GM12878 (cell line): ENCODE data around the gene RPL13A. TPM values are rescaled to one million over a fixed set of nuclear protein-coding genes. Genes with fewer than 3 reads are reported as not detected.

ENCODE experiments used
- ATAC-seq: fragments of 200-7000 bp; cut with Tn5 transposase; 3 replicates; pipeline ENCODE4 v1.9.1; 2020; ENCODE audit warnings: mild to moderate bottlenecking, moderate library complexity
- BruUV-seq: library from RNA; stranded (reverse); fragments of 400-500 nt; replicated peaks from 2 replicates; lab custom pipeline; 2021; lab: Mats Ljungman, UMichigan
- CTCF ChIA-PET: fragments of 300-600 bp; sonication (Branson Sonifier 250); formaldehyde crosslinking; extraction: SDS; loops from one replicate; lab custom pipeline; 2021; ENCODE audit warnings: inconsistent platforms; lab: Yijun Ruan, JAX
- POLR2A ChIA-PET: fragments of 350-600 bp; formaldehyde crosslinking; extraction: SDS; loops from one replicate; lab custom pipeline; 2021; ENCODE audit warnings: inconsistent platforms; lab: Charles Lee
- RAD21 ChIA-PET: fragments of 300-600 bp; sonication (Branson Sonifier 250); formaldehyde crosslinking; loops from one replicate; lab custom pipeline; 2023; ENCODE audit warnings: antibody characterized with exemption; ENCODE audit not compliant: unreplicated experiment; lab: Charles Lee
- SMC1A ChIA-PET: fragments of 300-600 bp; sonication (Branson Sonifier 250); formaldehyde crosslinking; loops from one replicate; lab custom pipeline; 2023; ENCODE audit not compliant: unreplicated experiment, uncharacterized antibody; lab: Charles Lee
- DNase-seq: peaks from one replicate; pipeline ENCODE4 v3.0.0-alpha.2; 2011; ENCODE audit warnings: low read depth, low spot score
- FAIRE-seq: peaks from 3 replicates; lab custom pipeline; 2011; peaks lifted over from hg19 to GRCh38; lab: Jason Lieb, UNC
- H2AFZ ChIP-seq: 2 replicates; pipeline ENCODE4 v1.6.0; 2011; ENCODE audit warnings: low read depth, low read length, control low read depth; ENCODE audit not compliant: control insufficient read depth
- H3K27ac ChIP-seq: 2 replicates; pipeline ENCODE4 v1.5.1; 2011; ENCODE audit warnings: control low read depth; ENCODE audit not compliant: control insufficient read depth, insufficient read depth
- H3K27me3 ChIP-seq, 2 experiments: replicated peaks in 1 of 2; 2 replicates each; pipeline versions ENCODE4 v1.6.0 to v1.6.1; 2011; ENCODE audit warnings: low read length in 1 of 2; ENCODE audit not compliant: control insufficient read depth in 2 of 2, insufficient read depth in 2 of 2
- H3K36me3 ChIP-seq, 2 experiments: 2 replicates each; pipeline ENCODE4 v1.5.1; 2011; ENCODE audit warnings: low read length in 1 of 2; ENCODE audit not compliant: control insufficient read depth in 2 of 2, insufficient read depth in 2 of 2
- H3K4me1 ChIP-seq: 2 replicates; pipeline ENCODE4 v1.6.1; 2011; ENCODE audit warnings: mild to moderate bottlenecking, low read length, moderate library complexity, mixed read lengths; ENCODE audit not compliant: control insufficient read depth, insufficient read depth
- H3K4me2 ChIP-seq: 2 replicates; pipeline ENCODE4 v1.6.0; 2011; ENCODE audit warnings: control low read depth; ENCODE audit not compliant: control insufficient read depth, insufficient read depth
- H3K4me3 ChIP-seq: fragments of 200-600 bp; sonication (generic); 2 replicates; pipeline ENCODE4 v1.5.1; 2016
- H3K79me2 ChIP-seq: 2 replicates; pipeline ENCODE4 v1.6.0; 2011; ENCODE audit warnings: low read length; ENCODE audit not compliant: control insufficient read depth, insufficient read depth
- H3K9ac ChIP-seq: 2 replicates; pipeline ENCODE4 v1.8.0; 2011; ENCODE audit warnings: low read length, control low read depth, mixed read lengths; ENCODE audit not compliant: control insufficient read depth, insufficient read depth
- H3K9me3 ChIP-seq: replicated peaks from 3 replicates; pipeline ENCODE4 v1.5.1; 2011; ENCODE audit warnings: mild to moderate bottlenecking, low read length; ENCODE audit not compliant: control insufficient read depth, insufficient read depth
- H4K20me1 ChIP-seq: 2 replicates; pipeline ENCODE4 v1.6.0; 2011; ENCODE audit not compliant: control insufficient read depth, insufficient read depth
- ATF7 ChIP-seq: fragments of 450-650 bp; IDR thresholded peaks from 2 replicates; pipeline ENCODE4 v1.6.1; 2016; ENCODE audit warnings: low read depth, mild to moderate bottlenecking
- DPF2 ChIP-seq: fragments of 450-650 bp; IDR thresholded peaks from 2 replicates; pipeline ENCODE4 v1.6.1; 2017; ENCODE audit warnings: mild to moderate bottlenecking
- ETV6 ChIP-seq, 2 experiments: fragments of 450-650 bp in 1 of 2; IDR thresholded peaks in 1 of 2; conservative IDR thresholded peaks in 1 of 2; 2 replicates each; pipeline ENCODE4 v1.6.1; 2014; ENCODE audit warnings: antibody characterized with exemption in 1 of 2, borderline replicate concordance in 1 of 2, low read depth in 1 of 2, mild to moderate bottlenecking in 1 of 2, moderate library complexity in 1 of 2
- GABPA ChIP-seq: IDR thresholded peaks from 2 replicates; pipeline ENCODE4 v1.6.1; 2014; ENCODE audit warnings: antibody characterized with exemption, low read depth, mild to moderate bottlenecking, inconsistent platforms
- GATAD2B ChIP-seq: fragments of 450-650 bp; conservative IDR thresholded peaks from 2 replicates; pipeline ENCODE4 v1.6.1; 2017; ENCODE audit warnings: low read depth, mild to moderate bottlenecking, moderate library complexity
- HCFC1 ChIP-seq: fragments of 150-350 bp; IDR thresholded peaks from 2 replicates; pipeline ENCODE4 v1.6.1; 2014; ENCODE audit warnings: low read length
- IKZF1 ChIP-seq: fragments of 450-650 bp; conservative IDR thresholded peaks from 2 replicates; pipeline ENCODE4 v1.6.1; 2017; ENCODE audit warnings: antibody characterized with exemption, mild to moderate bottlenecking
- IRF4 ChIP-seq: IDR thresholded peaks from 2 replicates; pipeline ENCODE4 v1.6.1; 2011; ENCODE audit warnings: low read depth, low read length
- KAT2A ChIP-seq: conservative IDR thresholded peaks from 2 replicates; pipeline ENCODE4 v1.6.1; 2011; ENCODE audit warnings: low read depth, low read length; ENCODE audit not compliant: control insufficient read depth
- KDM1A ChIP-seq: fragments of 200-600 bp; sonication (generic); IDR thresholded peaks from 2 replicates; pipeline ENCODE4 v1.6.1; 2016; ENCODE audit warnings: borderline replicate concordance
- NR2C1 ChIP-seq: fragments of 450-650 bp; IDR thresholded peaks from 2 replicates; pipeline ENCODE4 v1.6.1; 2017; ENCODE audit warnings: antibody characterized with exemption, mild to moderate bottlenecking, moderate library complexity
- RUNX3 ChIP-seq: IDR thresholded peaks from 2 replicates; pipeline ENCODE4 v1.6.1; 2012; ENCODE audit warnings: low read length, inconsistent platforms
- SIX5 ChIP-seq: IDR thresholded peaks from 2 replicates; pipeline ENCODE4 v1.6.1; 2011; ENCODE audit warnings: mild to moderate bottlenecking, low read depth, low read length, moderate library complexity; ENCODE audit not compliant: severe bottlenecking
- TCF12 ChIP-seq: IDR thresholded peaks from 2 replicates; pipeline ENCODE4 v1.6.1; 2011; ENCODE audit warnings: low read depth, mild to moderate bottlenecking, low read length
- WRNIP1 ChIP-seq: IDR thresholded peaks from 2 replicates; pipeline ENCODE4 v1.6.1; 2011; ENCODE audit warnings: low read depth, low read length, improper control_type of control experiment, borderline replicate concordance
- YY1 ChIP-seq: IDR thresholded peaks from 2 replicates; pipeline ENCODE4 v1.6.1; 2011; ENCODE audit warnings: low read depth, mild to moderate bottlenecking, low read length
- ZZZ3 ChIP-seq: IDR thresholded peaks from 2 replicates; pipeline ENCODE4 v1.6.1; 2011; ENCODE audit warnings: low read depth; ENCODE audit not compliant: control insufficient read depth, insufficient read length
- WGBS: methylation state at CpG from one replicate; pipeline ENCODE4 v1.1.6; 2016; ENCODE audit warnings: low lambda C conversion rate; ENCODE audit not compliant: insufficient replicate concordance, insufficient coverage; ENCODE audit errors: missing lambda C conversion rate; 5-methylcytosine and 5-hydroxymethylcytosine counted together
- in situ Hi-C: fragments of 300-500 bp; cut with MboI; formaldehyde crosslinking; loops from 9 replicates; pipeline ENCODE4 v1.14.3; 2018; ENCODE audit warnings: mixed read lengths
- intact Hi-C: fragments of 100-400 bp; cut with micrococcal nuclease; formaldehyde crosslinking; loops from one replicate; pipeline ENCODE4 v1.14.2; 2022; ENCODE audit not compliant: unreplicated experiment
- polyA plus RNA-seq, 11 experiments: library from polyadenylated mRNA; depleted of rRNA in 4 of 11; unstranded in 6 of 11; stranded (reverse) in 5 of 11; fragments of >200 nt; fragmentation: Nextera tagmentation in 4 of 11; fragmentation: Illumina TruSeq in 1 of 11; extraction: Ambion mirVana in 4 of 11; extraction: Trizol in 1 of 11; gene quantifications; 1 replicate in 1 of 11; 2 replicates in 10 of 11; pipeline versions ENCODE4 v1.2.1 to v1.2.3, GENCODE V29; 2011 to 2016; ENCODE audit warnings: inconsistent platforms in 2 of 11, missing spikeins in 2 of 11, low read depth in 1 of 11
- total RNA-seq, 4 experiments: library from RNA; depleted of rRNA in 3 of 4; stranded (reverse); fragments of >200 nt in 3 of 4; fragmentation: Illumina TruSeq in 1 of 4; extraction: Trizol in 1 of 4; gene quantifications; 2 replicates each; pipeline versions ENCODE4 v1.2.1 to v1.2.3, GENCODE V29; 2013 to 2021
- TF ChIP-seq, protein P1 (sequence below): fragments of 450-650 bp; IDR thresholded peaks from 2 replicates; pipeline ENCODE4 v1.6.1; 2017; ENCODE audit warnings: mild to moderate bottlenecking
- TF ChIP-seq, protein P2 (sequence below): fragments of 450-650 bp; IDR thresholded peaks from 2 replicates; pipeline ENCODE4 v1.6.1; 2016; ENCODE audit warnings: mild to moderate bottlenecking, moderate library complexity, borderline replicate concordance
- TF ChIP-seq, protein P3 (sequence below): IDR thresholded peaks from 2 replicates; pipeline ENCODE4 v1.6.1; 2012; ENCODE audit warnings: low read depth, low read length, improper control_type of control experiment

Gene RPL13A
- total and polyA plus RNA-seq, 10 of the 15 experiments (the other 5 are each of a cell fraction or from before 2014, with no cell fraction given), result 1,426 to 8,961 (median 4,266) TPM

DNA sequence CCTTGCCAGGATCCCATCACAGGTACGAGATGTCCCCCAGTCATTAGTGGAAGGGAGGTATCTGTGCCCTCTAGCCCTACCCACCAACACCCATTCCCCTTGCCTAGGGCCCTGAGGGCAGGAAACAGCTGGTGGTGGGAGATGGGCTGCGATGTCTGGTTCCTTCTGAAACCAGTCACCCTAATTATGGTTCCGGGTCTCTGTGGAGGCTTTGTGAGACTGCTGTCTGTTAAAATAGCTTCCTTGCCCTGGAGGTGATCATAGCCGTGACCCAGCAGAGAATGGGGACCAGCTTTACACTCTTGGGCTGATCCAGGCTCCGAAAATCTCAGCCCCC, 28.9 kb upstream of the RPL13A start:
- ChIA-PET POLR2A (interaction anchor here (0.6 to 2.7 kb wide), 4 partner anchors 11 to 454 kb away, joined by 3 to 15 read pairs (median 4); no protein-coding TSS in a partner anchor), RAD21 (interaction anchor here (9.0 kb wide), 1 partner anchor 12 kb away, joined by 90 read pairs; no protein-coding TSS in a partner anchor), CTCF (interaction anchor here (1.4 to 4.9 kb wide), 3 partner anchors 11 to 112 kb away, joined by 4 to 31 read pairs (median 20); partner anchors contain the start of gene FLT3LG), SMC1A (interaction anchor here (9.0 kb wide), 1 partner anchor 11 kb away, joined by 53 read pairs; no protein-coding TSS in a partner anchor)
- no TSS peak for BruUV-seq
- intact Hi-C loops, result no loop called here
- no peaks in the 10 kb centered on the region for H3K9me3 ChIP-seq
- H3K27me3 ChIP-seq, result no peaks in the 10 kb centered on the region
- in situ Hi-C loops, result no loop called here
- peaks cover 13% of the 10 kb centered on the region for H3K79me2 ChIP-seq
- peak overlapping the region; percentile 81 for H2AFZ ChIP-seq
- ATAC-seq, result peak; percentile 76
- WGBS, result 55% methylated on average over 5 of the region's 5 CpGs
- peak overlapping the region; percentile 39 for H3K9ac ChIP-seq
- peaks cover 25% of the 10 kb centered on the region for H3K4me1 ChIP-seq
- peak overlapping the region; percentile 82 for H3K27ac ChIP-seq
- DNase-seq, result no peak
- H4K20me1 ChIP-seq, result no peaks in the 10 kb centered on the region
- H3K4me3 ChIP-seq, result no peak overlapping the region
- H3K36me3 ChIP-seq, result peaks cover 0 to 5% of the 10 kb centered on the region in 2 experiments
- H3K4me2 ChIP-seq, result peak overlapping the region; percentile 94
- peak; percentile 64 for FAIRE-seq
- TF ChIP-seq IRF4 (no peak), RUNX3 (no peak), TCF12 (peak; percentile 55; the same call in 1 of the 2 replicates), KDM1A (no peak), HCFC1 (peak; percentile 36; the same call in 1 of the 2 replicates), SIX5 (peak; percentile 9), ZZZ3 (no peak), KAT2A (no peak), GATAD2B (no peak), YY1 (peak; percentile 34; the same call in 1 of the 2 replicates), DPF2 (0 out of 2 replicates have a peak, but pooled peaks have one; percentile 14), NR2C1 (peak; percentile 32; the same call in 1 of the 2 replicates), GABPA (peak; percentile 81), ETV6 (conservative IDR thresholded peaks at IDR 0.05 in 1 of 2, IDR thresholded peaks at IDR 0.05 in 1 of 2; ENCODE audit: borderline replicate concordance in 1 of 2, low read depth in 1 of 2) (no peak), ATF7 (no peak), WRNIP1 (no peak), IKZF1 (peak; percentile 16; the same call in 1 of the 2 replicates)
- TF ChIP-seq, protein P1, sequence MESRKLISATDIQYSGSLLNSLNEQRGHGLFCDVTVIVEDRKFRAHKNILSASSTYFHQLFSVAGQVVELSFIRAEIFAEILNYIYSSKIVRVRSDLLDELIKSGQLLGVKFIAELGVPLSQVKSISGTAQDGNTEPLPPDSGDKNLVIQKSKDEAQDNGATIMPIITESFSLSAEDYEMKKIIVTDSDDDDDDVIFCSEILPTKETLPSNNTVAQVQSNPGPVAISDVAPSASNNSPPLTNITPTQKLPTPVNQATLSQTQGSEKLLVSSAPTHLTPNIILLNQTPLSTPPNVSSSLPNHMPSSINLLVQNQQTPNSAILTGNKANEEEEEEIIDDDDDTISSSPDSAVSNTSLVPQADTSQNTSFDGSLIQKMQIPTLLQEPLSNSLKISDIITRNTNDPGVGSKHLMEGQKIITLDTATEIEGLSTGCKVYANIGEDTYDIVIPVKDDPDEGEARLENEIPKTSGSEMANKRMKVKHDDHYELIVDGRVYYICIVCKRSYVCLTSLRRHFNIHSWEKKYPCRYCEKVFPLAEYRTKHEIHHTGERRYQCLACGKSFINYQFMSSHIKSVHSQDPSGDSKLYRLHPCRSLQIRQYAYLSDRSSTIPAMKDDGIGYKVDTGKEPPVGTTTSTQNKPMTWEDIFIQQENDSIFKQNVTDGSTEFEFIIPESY, result no peak
- TF ChIP-seq, protein P2, sequence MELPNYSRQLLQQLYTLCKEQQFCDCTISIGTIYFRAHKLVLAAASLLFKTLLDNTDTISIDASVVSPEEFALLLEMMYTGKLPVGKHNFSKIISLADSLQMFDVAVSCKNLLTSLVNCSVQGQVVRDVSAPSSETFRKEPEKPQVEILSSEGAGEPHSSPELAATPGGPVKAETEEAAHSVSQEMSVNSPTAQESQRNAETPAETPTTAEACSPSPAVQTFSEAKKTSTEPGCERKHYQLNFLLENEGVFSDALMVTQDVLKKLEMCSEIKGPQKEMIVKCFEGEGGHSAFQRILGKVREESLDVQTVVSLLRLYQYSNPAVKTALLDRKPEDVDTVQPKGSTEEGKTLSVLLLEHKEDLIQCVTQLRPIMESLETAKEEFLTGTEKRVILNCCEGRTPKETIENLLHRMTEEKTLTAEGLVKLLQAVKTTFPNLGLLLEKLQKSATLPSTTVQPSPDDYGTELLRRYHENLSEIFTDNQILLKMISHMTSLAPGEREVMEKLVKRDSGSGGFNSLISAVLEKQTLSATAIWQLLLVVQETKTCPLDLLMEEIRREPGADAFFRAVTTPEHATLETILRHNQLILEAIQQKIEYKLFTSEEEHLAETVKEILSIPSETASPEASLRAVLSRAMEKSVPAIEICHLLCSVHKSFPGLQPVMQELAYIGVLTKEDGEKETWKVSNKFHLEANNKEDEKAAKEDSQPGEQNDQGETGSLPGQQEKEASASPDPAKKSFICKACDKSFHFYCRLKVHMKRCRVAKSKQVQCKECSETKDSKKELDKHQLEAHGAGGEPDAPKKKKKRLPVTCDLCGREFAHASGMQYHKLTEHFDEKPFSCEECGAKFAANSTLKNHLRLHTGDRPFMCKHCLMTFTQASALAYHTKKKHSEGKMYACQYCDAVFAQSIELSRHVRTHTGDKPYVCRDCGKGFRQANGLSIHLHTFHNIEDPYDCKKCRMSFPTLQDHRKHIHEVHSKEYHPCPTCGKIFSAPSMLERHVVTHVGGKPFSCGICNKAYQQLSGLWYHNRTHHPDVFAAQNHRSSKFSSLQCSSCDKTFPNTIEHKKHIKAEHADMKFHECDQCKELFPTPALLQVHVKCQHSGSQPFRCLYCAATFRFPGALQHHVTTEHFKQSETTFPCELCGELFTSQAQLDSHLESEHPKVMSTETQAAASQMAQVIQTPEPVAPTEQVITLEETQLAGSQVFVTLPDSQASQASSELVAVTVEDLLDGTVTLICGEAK, result peak; percentile 75; the same call in 1 of the 2 replicates
- TF ChIP-seq, protein P3, sequence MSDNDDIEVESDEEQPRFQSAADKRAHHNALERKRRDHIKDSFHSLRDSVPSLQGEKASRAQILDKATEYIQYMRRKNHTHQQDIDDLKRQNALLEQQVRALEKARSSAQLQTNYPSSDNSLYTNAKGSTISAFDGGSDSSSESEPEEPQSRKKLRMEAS, result no peak
